ENCODE results near the gene C2orf80.
A peak's percentile ranks its signal among the peaks of the same experiment; 100 is the strongest.
"Not testable (repeated sequence)": the region's sequence is repeated elsewhere in the genome, so short reads cannot be mapped to it uniquely, and the experiment has no call there.

C2orf80 gene

GRCh38 chr2:208179028-208179609 lies 10.7 kb downstream of the C2orf80 start:
- DNase-seq (ENCODE audit: low read depth in 4 of 4, low spot score in 1 of 4) = no peak

GRCh38 chr2:208175840-208176153 lies 14.0 kb downstream of the C2orf80 start:
- DNase-seq (ENCODE audit: low read depth in 4 of 4, low spot score in 1 of 4) = no peak

- peak; percentile 18 to 47 (median 36) for DNase-seq (ENCODE audit: low read depth in 4 of 4, low spot score in 1 of 4)
These were observed 14.6 kb downstream of the C2orf80 start for GRCh38 chr2:208175069-208175839.

- no peak for DNase-seq (ENCODE audit: low read depth in 4 of 4, low spot score in 1 of 4)
These were observed 15.7 kb downstream of the C2orf80 start for GRCh38 chr2:208174144-208174543.

- no peak for DNase-seq (ENCODE audit: low read depth in 4 of 4, low spot score in 1 of 4)
These were observed 17.7 kb downstream of the C2orf80 start for GRCh38 chr2:208172125-208172524.

GRCh38 chr2:208164951-208165755 lies 24.7 kb downstream of the C2orf80 start:
- no peak for DNase-seq (ENCODE audit: low read depth in 4 of 4, low spot score in 1 of 4)

GRCh38 chr2:208163489-208163888 lies 26.3 kb downstream of the C2orf80 start, which contains the start of gene CRYGA:
TSS of gene CRYGA (minus strand) at chr2:208163589. CDS start at chr2:208163556, 33 bp downstream.
- no peak for DNase-seq (ENCODE audit: low read depth in 4 of 4, low spot score in 1 of 4)

- no peak for DNase-seq (ENCODE audit: low read depth in 4 of 4, low spot score in 1 of 4)
These were observed 33.4 kb downstream of the C2orf80 start for GRCh38 chr2:208156439-208156838.

GRCh38 chr2:208153156-208153555 lies 36.7 kb downstream of the C2orf80 start:
- DNase-seq (ENCODE audit: low read depth in 4 of 4, low spot score in 1 of 4) = no peak

- no peak for DNase-seq (ENCODE audit: low read depth in 4 of 4, low spot score in 1 of 4)
These were observed 38.9 kb downstream of the C2orf80 start for GRCh38 chr2:208150956-208151355.

- DNase-seq (ENCODE audit: low read depth in 4 of 4, low spot score in 1 of 4) = no peak
These were observed 39.7 kb downstream of the C2orf80 start for GRCh38 chr2:208150094-208150493.

- no peak for DNase-seq (ENCODE audit: low read depth in 4 of 4, low spot score in 1 of 4)
These were observed 41.0 kb downstream of the C2orf80 start for GRCh38 chr2:208148803-208149202.

- no peak for DNase-seq (ENCODE audit: low read depth in 4 of 4, low spot score in 1 of 4)
These were observed 42.1 kb downstream of the C2orf80 start for GRCh38 chr2:208147759-208148158.

- DNase-seq (ENCODE audit: low read depth in 4 of 4, low spot score in 1 of 4) = no peak
These were observed 42.8 kb downstream of the C2orf80 start for GRCh38 chr2:208147008-208147407.

GRCh38 chr2:208146006-208146405 lies 43.8 kb downstream of the C2orf80 start, which contains the start of gene CRYGB:
TSS of gene CRYGB (minus strand) at chr2:208146158. CDS start at chr2:208146120, 38 bp downstream.
- DNase-seq (ENCODE audit: low read depth in 4 of 4, low spot score in 1 of 4) = no peak

- no peak for DNase-seq (ENCODE audit: low read depth in 4 of 4, low spot score in 1 of 4)
These were observed 46.7 kb downstream of the C2orf80 start for GRCh38 chr2:208142925-208143799.

GRCh38 chr2:208142240-208142924 lies 47.4 kb downstream of the C2orf80 start:
- DNase-seq (ENCODE audit: low read depth in 4 of 4, low spot score in 1 of 4) = no peak

- no peak for DNase-seq (ENCODE audit: low read depth in 4 of 4, low spot score in 1 of 4)
These were observed 50.4 kb downstream of the C2orf80 start for GRCh38 chr2:208139447-208139846.

GRCh38 chr2:208138334-208138733 lies 51.5 kb downstream of the C2orf80 start:
- DNase-seq (ENCODE audit: low read depth in 4 of 4, low spot score in 1 of 4) = not testable (repeated sequence)

- no peak for DNase-seq (ENCODE audit: low read depth in 4 of 4, low spot score in 1 of 4)
These were observed 53.1 kb downstream of the C2orf80 start for GRCh38 chr2:208136716-208137094.
